Neutrophil (primary cell): Measurements from ENCODE around the gene ARSB.

Source experiments
- H3K27ac ChIP-seq: fragments of 200-600 bp; sonication (generic); 2 replicates; pipeline ENCODE4 v1.5.1; 2016; ENCODE audit warnings: mild to moderate bottlenecking, moderate library complexity
- H3K27me3 ChIP-seq: fragments of 200-600 bp; sonication (generic); 2 replicates; pipeline ENCODE4 v1.6.0; 2016; ENCODE audit warnings: mild to moderate bottlenecking
- H3K36me3 ChIP-seq: fragments of 200-600 bp; sonication (generic); 2 replicates; pipeline ENCODE4 v1.5.1; 2017
- H3K4me1 ChIP-seq, 2 experiments: fragments of 200-600 bp in 1 of 2; sonication (generic) in 1 of 2; 1 replicate in 1 of 2; 2 replicates in 1 of 2; pipeline versions ENCODE4 v1.5.1 to v1.6.1; 2013 to 2016; ENCODE audit warnings: low read depth in 1 of 2, low read length in 1 of 2, mild to moderate bottlenecking in 1 of 2, moderate library complexity in 1 of 2; ENCODE audit not compliant: control insufficient read depth in 1 of 2, insufficient read depth in 1 of 2
- H3K4me3 ChIP-seq, 2 experiments: fragments of 200-600 bp in 1 of 2; sonication (generic) in 1 of 2; 1 replicate in 1 of 2; 2 replicates in 1 of 2; pipeline ENCODE4 v1.5.1; 2013 to 2016; ENCODE audit warnings: low read depth in 1 of 2, low read length in 1 of 2, mild to moderate bottlenecking in 1 of 2, moderate library complexity in 1 of 2
- H3K9me3 ChIP-seq: fragments of 200-600 bp; sonication (generic); 2 replicates; pipeline ENCODE4 v1.5.1; 2016
- TF ChIP-seq, protein P1 (sequence below): fragments of 200-600 bp; sonication (generic); IDR thresholded peaks from 2 replicates; pipeline ENCODE4 v1.5.1; 2016; ENCODE audit warnings: antibody characterized with exemption

The ARSB gene

DNA sequence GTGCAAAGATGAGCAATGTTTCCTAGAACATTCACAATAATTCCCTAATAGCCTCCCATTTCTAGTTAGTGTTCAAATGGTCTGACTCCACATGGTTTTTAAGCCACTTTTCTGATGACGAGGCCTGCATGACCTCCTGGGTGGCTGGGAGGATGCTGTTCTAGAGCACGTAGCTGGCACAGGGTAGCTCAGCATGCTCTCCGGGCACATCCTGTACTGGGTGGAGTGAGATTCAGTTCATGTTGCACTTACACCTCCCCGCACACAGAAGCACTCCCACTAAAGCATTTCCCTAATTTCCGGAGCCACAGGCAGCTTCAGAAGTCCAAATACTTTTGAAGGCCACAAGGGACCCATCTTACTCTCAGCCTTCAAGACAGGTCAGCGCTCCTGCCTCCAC lies 176.7 kb downstream of the ARSB start:
- Histone ChIP-seq H3K36me3 (no peaks in the 10 kb centered on the region), H3K27ac (no peak overlapping the region), H3K27me3 (no peaks in the 10 kb centered on the region), H3K4me1 (no peaks in the 10 kb centered on the region), H3K4me3 (no peak overlapping the region), H3K9me3 (no peaks in the 10 kb centered on the region)
- TF ChIP-seq, protein P1, sequence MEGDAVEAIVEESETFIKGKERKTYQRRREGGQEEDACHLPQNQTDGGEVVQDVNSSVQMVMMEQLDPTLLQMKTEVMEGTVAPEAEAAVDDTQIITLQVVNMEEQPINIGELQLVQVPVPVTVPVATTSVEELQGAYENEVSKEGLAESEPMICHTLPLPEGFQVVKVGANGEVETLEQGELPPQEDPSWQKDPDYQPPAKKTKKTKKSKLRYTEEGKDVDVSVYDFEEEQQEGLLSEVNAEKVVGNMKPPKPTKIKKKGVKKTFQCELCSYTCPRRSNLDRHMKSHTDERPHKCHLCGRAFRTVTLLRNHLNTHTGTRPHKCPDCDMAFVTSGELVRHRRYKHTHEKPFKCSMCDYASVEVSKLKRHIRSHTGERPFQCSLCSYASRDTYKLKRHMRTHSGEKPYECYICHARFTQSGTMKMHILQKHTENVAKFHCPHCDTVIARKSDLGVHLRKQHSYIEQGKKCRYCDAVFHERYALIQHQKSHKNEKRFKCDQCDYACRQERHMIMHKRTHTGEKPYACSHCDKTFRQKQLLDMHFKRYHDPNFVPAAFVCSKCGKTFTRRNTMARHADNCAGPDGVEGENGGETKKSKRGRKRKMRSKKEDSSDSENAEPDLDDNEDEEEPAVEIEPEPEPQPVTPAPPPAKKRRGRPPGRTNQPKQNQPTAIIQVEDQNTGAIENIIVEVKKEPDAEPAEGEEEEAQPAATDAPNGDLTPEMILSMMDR = no peak

DNA sequence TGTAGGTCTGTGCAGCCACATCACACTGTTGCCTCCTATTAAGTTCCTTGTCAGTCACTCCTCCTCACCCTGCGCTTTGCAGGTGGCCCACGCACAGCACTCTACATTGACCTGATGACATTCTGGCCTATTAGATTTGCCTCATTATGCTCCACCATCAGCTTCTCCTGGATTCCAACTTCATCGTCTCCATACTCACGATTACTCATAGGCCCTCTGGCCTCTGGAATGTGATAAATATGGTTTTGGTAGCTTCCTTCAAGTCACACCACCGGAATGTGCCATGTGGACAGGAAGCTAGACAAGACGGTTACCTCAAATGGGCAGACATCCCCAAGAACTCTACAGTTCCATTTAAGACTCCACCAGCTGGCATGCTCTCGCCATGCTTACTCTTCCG lies 178.6 kb downstream of the ARSB start:
- Histone ChIP-seq H3K4me3 (no peak overlapping the region), H3K27ac (no peak overlapping the region)
- TF ChIP-seq, protein P1 = no peak

DNA sequence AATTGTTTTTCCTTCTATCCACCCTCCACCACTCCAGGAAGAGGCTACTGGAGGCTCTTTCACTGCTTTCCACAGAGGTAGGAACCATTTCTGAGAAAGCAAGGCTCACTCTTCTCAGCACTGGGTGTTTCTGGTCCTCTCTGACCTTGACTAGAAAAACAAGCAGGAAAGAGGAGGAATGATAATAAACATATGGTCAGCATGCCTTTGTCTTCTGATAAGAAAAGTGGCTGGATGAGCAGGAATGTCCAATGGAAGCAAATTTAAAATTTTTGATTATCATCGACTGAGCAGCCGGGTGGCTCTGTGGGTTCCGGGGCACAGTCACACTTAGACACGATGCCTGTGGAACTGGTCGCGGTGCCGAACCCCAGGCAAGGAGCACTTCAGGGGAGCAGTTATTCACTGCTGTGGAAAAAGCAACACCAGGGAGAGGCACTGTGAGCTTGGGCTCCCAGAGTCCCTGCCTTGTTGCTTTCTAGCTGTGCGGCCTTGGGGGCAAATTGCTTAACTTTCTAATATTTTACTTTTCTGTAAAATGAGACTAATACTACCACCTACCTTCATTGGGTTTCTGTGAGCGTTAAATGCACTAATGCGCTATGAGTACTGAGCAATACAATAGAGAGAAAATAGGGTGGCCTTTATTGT lies 179.5 kb downstream of the ARSB start:
- Histone ChIP-seq H3K27me3 (no peaks in the 10 kb centered on the region), H3K36me3 (no peaks in the 10 kb centered on the region), H3K4me1 (no peaks in the 10 kb centered on the region)

More for the DNA sequence above, 178.6 kb downstream of the ARSB start:
- Histone ChIP-seq H3K36me3 (no peaks in the 10 kb centered on the region), H3K9me3 (no peaks in the 10 kb centered on the region), H3K4me1 (no peaks in the 10 kb centered on the region), H3K27me3 (no peaks in the 10 kb centered on the region)

DNA sequence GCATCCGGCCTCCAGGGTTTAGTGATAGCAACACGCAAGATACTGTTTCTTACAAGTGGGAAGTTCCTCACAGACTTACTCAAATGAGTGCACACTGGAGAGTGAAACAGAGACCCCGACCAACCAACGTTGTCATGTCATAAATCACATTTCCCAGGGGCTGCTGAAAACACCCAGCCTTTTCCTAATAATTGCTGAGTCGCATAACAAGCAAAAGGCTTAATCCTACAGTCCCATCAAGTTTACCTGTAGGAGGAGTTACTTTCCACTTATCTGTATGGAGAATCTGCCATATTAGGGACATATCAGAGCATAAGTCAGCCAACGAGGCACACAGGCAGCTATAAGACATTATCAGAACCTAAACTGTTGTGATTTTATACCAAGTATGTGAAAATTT lies 180.1 kb downstream of the ARSB start:
- H3K27ac ChIP-seq = no peak overlapping the region

More for the DNA sequence above, 179.5 kb downstream of the ARSB start:
- Histone ChIP-seq H3K27ac (no peak overlapping the region), H3K9me3 (no peaks in the 10 kb centered on the region), H3K4me3 (no peak overlapping the region)
- TF ChIP-seq, protein P1 = no peak

DNA sequence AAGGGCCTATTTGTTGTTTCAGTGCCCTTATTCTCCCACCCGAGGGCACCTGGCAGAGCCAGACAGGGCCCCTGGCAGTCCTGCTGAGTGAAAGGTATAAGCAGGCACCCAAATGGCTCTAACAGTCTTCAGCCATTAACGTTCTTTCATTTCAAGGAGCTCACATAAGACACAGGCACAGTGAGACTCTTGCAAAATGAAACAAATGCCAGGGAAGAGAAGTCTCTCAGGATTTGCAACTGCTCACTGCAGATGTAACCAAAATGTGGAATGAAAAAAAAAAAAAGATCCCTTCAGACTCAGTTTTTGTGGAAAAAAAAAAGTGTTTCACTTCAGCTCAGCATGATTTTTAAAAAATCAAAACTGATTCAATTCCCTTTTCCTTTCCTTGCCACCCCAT lies 181.2 kb downstream of the ARSB start:
- Histone ChIP-seq H3K27ac (no peak overlapping the region), H3K4me1 (no peaks in the 10 kb centered on the region), H3K36me3 (no peaks in the 10 kb centered on the region), H3K4me3 (no peak overlapping the region), H3K9me3 (no peaks in the 10 kb centered on the region), H3K27me3 (no peaks in the 10 kb centered on the region)
- TF ChIP-seq, protein P1 = no peak

More for the DNA sequence above, 180.1 kb downstream of the ARSB start:
- Histone ChIP-seq H3K4me1 (no peaks in the 10 kb centered on the region), H3K36me3 (no peaks in the 10 kb centered on the region), H3K27me3 (no peaks in the 10 kb centered on the region), H3K9me3 (no peaks in the 10 kb centered on the region), H3K4me3 (no peak overlapping the region)
- TF ChIP-seq, protein P1 = no peak
